Measurements from ENCODE around the gene HNRNPH3. TPM values are rescaled to one million over a fixed set of nuclear protein-coding genes. Genes with fewer than 3 reads are reported as not detected.

Gene HNRNPH3
- total RNA-seq, 1 donor from 2014 or later = 238 TPM

DNA sequence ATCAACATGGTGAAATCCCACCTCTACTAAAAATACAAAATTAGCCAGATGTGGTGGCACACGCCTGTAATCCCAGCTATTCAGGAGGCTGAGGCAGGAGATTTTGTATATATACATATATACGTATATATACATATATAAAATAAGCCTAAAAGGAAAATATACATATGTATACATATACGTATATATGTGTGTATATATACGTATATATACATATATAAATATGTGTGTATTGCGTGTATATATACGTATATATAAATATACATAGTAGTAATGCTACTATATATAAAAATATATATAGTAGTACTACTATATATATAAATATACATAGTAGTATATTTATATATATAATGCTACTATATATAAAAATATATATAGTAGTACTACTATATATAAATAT lies 27.3 kb downstream of the HNRNPH3 start:
- Mint-ChIP-seq H3K9me3 (no peaks in the 10 kb centered on the region), H3K27me3 (ENCODE audit: low read depth) (no peaks in the 10 kb centered on the region), H3K4me1 (no peaks in the 10 kb centered on the region), H3K4me3 (no peak overlapping the region), H3K36me3 (ENCODE audit: low read depth) (peaks cover 5% of the 10 kb centered on the region), H3K27ac (ENCODE audit: unreplicated experiment) (no peak overlapping the region)
- TF ChIP-seq, protein P1, sequence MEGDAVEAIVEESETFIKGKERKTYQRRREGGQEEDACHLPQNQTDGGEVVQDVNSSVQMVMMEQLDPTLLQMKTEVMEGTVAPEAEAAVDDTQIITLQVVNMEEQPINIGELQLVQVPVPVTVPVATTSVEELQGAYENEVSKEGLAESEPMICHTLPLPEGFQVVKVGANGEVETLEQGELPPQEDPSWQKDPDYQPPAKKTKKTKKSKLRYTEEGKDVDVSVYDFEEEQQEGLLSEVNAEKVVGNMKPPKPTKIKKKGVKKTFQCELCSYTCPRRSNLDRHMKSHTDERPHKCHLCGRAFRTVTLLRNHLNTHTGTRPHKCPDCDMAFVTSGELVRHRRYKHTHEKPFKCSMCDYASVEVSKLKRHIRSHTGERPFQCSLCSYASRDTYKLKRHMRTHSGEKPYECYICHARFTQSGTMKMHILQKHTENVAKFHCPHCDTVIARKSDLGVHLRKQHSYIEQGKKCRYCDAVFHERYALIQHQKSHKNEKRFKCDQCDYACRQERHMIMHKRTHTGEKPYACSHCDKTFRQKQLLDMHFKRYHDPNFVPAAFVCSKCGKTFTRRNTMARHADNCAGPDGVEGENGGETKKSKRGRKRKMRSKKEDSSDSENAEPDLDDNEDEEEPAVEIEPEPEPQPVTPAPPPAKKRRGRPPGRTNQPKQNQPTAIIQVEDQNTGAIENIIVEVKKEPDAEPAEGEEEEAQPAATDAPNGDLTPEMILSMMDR (conservative IDR thresholded peaks at IDR 0.05) = no peak
- no peak for DNase-seq (ENCODE audit: low read depth, low spot score)

DNA sequence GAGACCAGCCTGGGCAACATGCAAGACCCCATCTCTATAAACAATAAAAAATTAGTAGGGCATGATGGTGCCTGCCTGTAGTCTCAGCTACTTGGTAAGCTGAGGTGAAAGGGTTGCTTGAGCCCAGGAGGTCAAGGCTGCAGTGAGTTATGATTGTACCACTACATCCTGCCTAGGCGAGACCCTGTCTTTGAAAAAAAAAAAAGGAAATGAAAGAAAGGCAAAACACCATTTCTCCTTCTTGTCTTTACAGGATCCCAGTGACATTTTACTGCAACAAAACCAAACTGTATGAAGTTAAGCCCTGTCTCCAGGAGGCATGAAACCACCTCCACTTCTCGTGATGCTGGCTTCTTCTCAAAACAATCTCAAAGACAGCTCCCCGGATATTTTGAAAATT lies 30.7 kb downstream of the HNRNPH3 start:
- TF ChIP-seq, protein P1 (conservative IDR thresholded peaks at IDR 0.05) = no peak
- no peak for DNase-seq (ENCODE audit: low read depth, low spot score)
- H3K4me3 Mint-ChIP-seq = no peak overlapping the region

DNA sequence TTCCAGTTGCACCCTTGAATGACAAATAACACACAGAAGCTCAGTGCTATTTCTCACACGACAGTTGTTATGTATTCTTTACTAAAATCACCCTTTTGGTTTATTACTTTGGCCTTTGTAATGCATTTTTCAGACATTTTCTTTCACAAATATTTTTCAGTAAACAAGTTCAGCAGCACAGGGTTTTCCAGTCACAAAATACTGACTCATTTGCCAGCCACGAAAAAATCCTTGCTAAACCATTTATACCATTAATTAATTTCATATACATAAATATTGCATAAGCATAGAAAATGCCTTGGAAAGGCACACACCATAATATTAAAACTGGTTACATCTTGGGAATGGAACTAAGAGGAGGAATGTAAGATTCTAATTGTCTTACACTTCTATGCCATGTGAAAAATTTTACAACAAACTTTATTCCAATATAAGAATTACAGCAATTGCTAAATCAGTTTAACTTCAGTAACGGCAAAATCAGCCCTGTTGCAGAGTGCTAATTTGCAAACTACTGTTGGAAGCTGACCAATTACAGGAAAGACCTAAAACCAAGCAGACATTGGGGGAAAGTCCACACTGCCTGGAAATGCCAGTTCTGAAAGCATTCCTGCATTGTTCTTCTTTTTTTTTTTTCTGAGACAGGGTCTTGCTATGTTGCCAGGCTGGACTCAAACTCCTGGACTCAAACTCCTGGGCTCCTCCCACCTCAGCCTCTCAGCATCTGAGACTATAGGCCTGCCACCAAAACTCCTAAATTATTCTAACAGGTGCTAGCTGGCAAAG lies 32.4 kb downstream of the HNRNPH3 start:
- Mint-ChIP-seq H3K4me1 (no peaks in the 10 kb centered on the region), H3K36me3 (ENCODE audit: low read depth) (peaks cover 8% of the 10 kb centered on the region), H3K4me3 (no peak overlapping the region), H3K27me3 (ENCODE audit: low read depth) (no peaks in the 10 kb centered on the region), H3K9me3 (no peaks in the 10 kb centered on the region), H3K27ac (ENCODE audit: unreplicated experiment) (no peak overlapping the region)
- no peak for DNase-seq (ENCODE audit: low read depth, low spot score)
- TF ChIP-seq, protein P1 (conservative IDR thresholded peaks at IDR 0.05) = no peak

More for the DNA sequence above, 30.7 kb downstream of the HNRNPH3 start:
- Mint-ChIP-seq H3K27ac (ENCODE audit: unreplicated experiment) (no peak overlapping the region), H3K36me3 (ENCODE audit: low read depth) (peaks cover 8% of the 10 kb centered on the region), H3K4me1 (no peaks in the 10 kb centered on the region), H3K9me3 (no peaks in the 10 kb centered on the region), H3K27me3 (ENCODE audit: low read depth) (no peaks in the 10 kb centered on the region)

DNA sequence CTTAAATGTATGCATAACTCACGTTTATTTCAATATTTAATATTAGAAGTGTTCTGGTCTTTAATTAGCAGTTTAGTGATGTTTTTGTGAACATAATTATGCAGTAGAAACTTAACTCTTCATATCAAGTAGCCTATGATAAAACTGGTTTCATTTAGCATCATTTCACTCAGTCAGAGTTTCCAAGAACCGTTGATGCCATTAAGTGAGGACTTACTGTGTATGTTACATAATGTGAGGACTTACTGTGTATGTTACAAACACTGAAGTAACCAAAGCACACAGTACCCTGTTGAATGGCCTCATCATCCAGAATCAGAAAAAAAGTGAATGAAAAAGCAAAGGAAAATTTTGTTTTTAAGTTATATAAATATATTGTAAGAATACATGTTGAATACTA lies 33.7 kb downstream of the HNRNPH3 start:
- Mint-ChIP-seq H3K36me3 (ENCODE audit: low read depth) (peaks cover 14% of the 10 kb centered on the region), H3K27me3 (ENCODE audit: low read depth) (no peaks in the 10 kb centered on the region), H3K4me3 (no peak overlapping the region), H3K4me1 (no peaks in the 10 kb centered on the region), H3K9me3 (no peaks in the 10 kb centered on the region), H3K27ac (ENCODE audit: unreplicated experiment) (no peak overlapping the region)
- TF ChIP-seq, protein P1 (conservative IDR thresholded peaks at IDR 0.05) = no peak
- DNase-seq (ENCODE audit: low read depth, low spot score) = no peak

- Mint-ChIP-seq H3K9me3 (no peaks in the 10 kb centered on the region), H3K27ac (ENCODE audit: unreplicated experiment) (no peak overlapping the region), H3K4me1 (no peaks in the 10 kb centered on the region), H3K4me3 (no peak overlapping the region), H3K36me3 (ENCODE audit: low read depth) (peaks cover 20% of the 10 kb centered on the region), H3K27me3 (ENCODE audit: low read depth) (no peaks in the 10 kb centered on the region)
- DNase-seq (ENCODE audit: low read depth, low spot score) = no peak
- TF ChIP-seq, protein P1 (conservative IDR thresholded peaks at IDR 0.05) = no peak
Observed at GRCh38 chr10:68366600-68366999, 34.7 kb downstream of the HNRNPH3 start.
